Immature natural killer cell (primary cell): ENCODE results near the gene SCUBE3. TPM values are rescaled to one million over a fixed set of nuclear protein-coding genes. Genes with fewer than 3 reads are reported as not detected.
A peak's percentile ranks its signal among the peaks of the same experiment; 100 is the strongest.

ENCODE experiments used
- DNase-seq, 3 donors: peaks; one replicate each; pipeline ENCODE4 v3.0.0; 2022; ENCODE audit warnings: mixed read lengths in 1 of 3
- H3K27ac Mint-ChIP-seq, 6 donors: one replicate each; pipeline ENCODE4 v1.8.0; 2020; ENCODE audit warnings: mixed read lengths in 6 of 6, mild to moderate bottlenecking in 5 of 6, inconsistent platforms in 4 of 6, moderate library complexity in 3 of 6
- H3K27me3 Mint-ChIP-seq, 3 donors: one replicate each; pipeline ENCODE4 v1.8.0; 2020 to 2021; ENCODE audit warnings: low read depth in 3 of 3, mild to moderate bottlenecking in 3 of 3, mixed read lengths in 3 of 3, moderate library complexity in 3 of 3, inconsistent platforms in 1 of 3
- H3K36me3 Mint-ChIP-seq, 3 donors: one replicate each; pipeline ENCODE4 v1.8.0; 2020; ENCODE audit warnings: mixed read lengths in 3 of 3, inconsistent platforms in 2 of 3, mild to moderate bottlenecking in 2 of 3
- H3K4me1 Mint-ChIP-seq, 2 donors: one replicate each; pipeline ENCODE4 v1.8.0; 2020; ENCODE audit warnings: inconsistent platforms in 2 of 2, mild to moderate bottlenecking in 2 of 2, mixed read lengths in 2 of 2, moderate library complexity in 1 of 2
- H3K4me3 Mint-ChIP-seq, 5 donors: one replicate each; pipeline ENCODE4 v1.8.0; 2020; ENCODE audit warnings: mild to moderate bottlenecking in 5 of 5, mixed read lengths in 5 of 5, inconsistent platforms in 3 of 5, moderate library complexity in 3 of 5
- H3K9me3 Mint-ChIP-seq, 6 donors: one replicate each; pipeline ENCODE4 v1.8.0; 2020; ENCODE audit warnings: mild to moderate bottlenecking in 6 of 6, mixed read lengths in 6 of 6, inconsistent platforms in 4 of 6, moderate library complexity in 3 of 6
- polyA plus RNA-seq, 3 donors: library from polyadenylated mRNA; unstranded; fragments of 300-500 nt; fragmentation: Illumina TruSeq; gene quantifications; one replicate each; pipeline ENCODE4 v1.2.3, GENCODE V29; 2021

SCUBE3 gene
- polyA plus RNA-seq, 3 donors from 2014 or later: 0.02 to 0.29 TPM; not detected in 1

- Mint-ChIP-seq H3K27me3 (no peaks in the 10 kb centered on the region), H3K9me3 (no peaks in the 10 kb centered on the region), H3K4me3 (no peak overlapping the region), H3K27ac (no peak overlapping the region), H3K4me1 (no peaks in the 10 kb centered on the region), H3K36me3 (peaks cover 31 to 65% (median 32%) of the 10 kb centered on the region in 3 donors)
- no peak for DNase-seq
Observed at GRCh38 chr6:35287671-35288396, 74.1 kb downstream of the SCUBE3 start.

- Mint-ChIP-seq H3K4me3 (no peak overlapping the region), H3K4me1 (no peaks in the 10 kb centered on the region), H3K36me3 (peaks cover 27 to 60% (median 28%) of the 10 kb centered on the region in 3 donors), H3K9me3 (no peaks in the 10 kb centered on the region), H3K27ac (peak overlapping the region in 1 of 6 donors; percentile 61), H3K27me3 (no peaks in the 10 kb centered on the region)
- DNase-seq: no peak
Observed at GRCh38 chr6:35288834-35289233, 75.1 kb downstream of the SCUBE3 start.

GRCh38 chr6:35291491-35291890 lies 77.7 kb downstream of the SCUBE3 start:
- Mint-ChIP-seq H3K27me3 (peaks cover 0 to 2% (median 0%) of the 10 kb centered on the region in 3 donors), H3K36me3 (peaks cover 28 to 51% (median 30%) of the 10 kb centered on the region in 3 donors)

GRCh38 chr6:35292494-35292893 lies 78.7 kb downstream of the SCUBE3 start:
- H3K4me3 Mint-ChIP-seq: no peak overlapping the region
- DNase-seq: no peak
- peaks cover 4 to 6% of the 10 kb centered on the region in 2 donors for H3K4me1 Mint-ChIP-seq
- peaks cover 19 to 41% (median 20%) of the 10 kb centered on the region in 3 donors for H3K36me3 Mint-ChIP-seq
- H3K27ac Mint-ChIP-seq: no peak overlapping the region
- no peaks in the 10 kb centered on the region for H3K9me3 Mint-ChIP-seq
- H3K27me3 Mint-ChIP-seq: peaks cover 0 to 2% (median 0%) of the 10 kb centered on the region in 3 donors

More at GRCh38 chr6:35291491-35291890, 77.7 kb downstream of the SCUBE3 start:
- no peak for DNase-seq
- Mint-ChIP-seq H3K9me3 (no peaks in the 10 kb centered on the region), H3K4me1 (peaks cover 0 to 2% of the 10 kb centered on the region in 2 donors), H3K4me3 (no peak overlapping the region), H3K27ac (no peak overlapping the region)

GRCh38 chr6:35293681-35294080 lies 79.9 kb downstream of the SCUBE3 start:
- Mint-ChIP-seq H3K27ac (no peak overlapping the region), H3K4me3 (no peak overlapping the region), H3K36me3 (peaks cover 19 to 37% (median 20%) of the 10 kb centered on the region in 3 donors), H3K4me1 (peaks cover 8 to 9% of the 10 kb centered on the region in 2 donors), H3K9me3 (no peaks in the 10 kb centered on the region), H3K27me3 (peaks cover 0 to 2% (median 0%) of the 10 kb centered on the region in 3 donors)
- DNase-seq: no peak

GRCh38 chr6:35294308-35294945 lies 80.7 kb downstream of the SCUBE3 start:
- H3K9me3 Mint-ChIP-seq: no peaks in the 10 kb centered on the region
- peaks cover 0 to 2% (median 0%) of the 10 kb centered on the region in 3 donors for H3K27me3 Mint-ChIP-seq
- H3K36me3 Mint-ChIP-seq: peaks cover 19 to 33% (median 25%) of the 10 kb centered on the region in 3 donors
- peak in 2 of 3 donors; percentile 25 to 43 for DNase-seq
- no peak overlapping the region for H3K4me3 Mint-ChIP-seq
- peaks cover 15 to 17% of the 10 kb centered on the region in 2 donors for H3K4me1 Mint-ChIP-seq
- H3K27ac Mint-ChIP-seq: peak overlapping the region in 4 of 6 donors; percentile 31 to 79 (median 69)

GRCh38 chr6:35295036-35295435 lies 81.3 kb downstream of the SCUBE3 start:
- Mint-ChIP-seq H3K4me1 (peaks cover 21 to 23% of the 10 kb centered on the region in 2 donors), H3K27ac (peak overlapping the region in 1 of 6 donors; percentile 16), H3K9me3 (no peaks in the 10 kb centered on the region), H3K4me3 (no peak overlapping the region), H3K27me3 (peaks cover 0 to 2% (median 0%) of the 10 kb centered on the region in 3 donors), H3K36me3 (peaks cover 17 to 33% (median 27%) of the 10 kb centered on the region in 3 donors)
- DNase-seq: no peak

GRCh38 chr6:35295521-35296315 lies 82.0 kb downstream of the SCUBE3 start:
- H3K27ac Mint-ChIP-seq: peak overlapping the region in 3 of 6 donors; percentile 16 to 100 (median 53)
- peaks cover 13 to 28% (median 24%) of the 10 kb centered on the region in 3 donors for H3K36me3 Mint-ChIP-seq
- H3K4me3 Mint-ChIP-seq: no peak overlapping the region
- peaks cover 28 to 29% of the 10 kb centered on the region in 2 donors for H3K4me1 Mint-ChIP-seq
- no peak for DNase-seq
- peaks cover 0 to 2% (median 1%) of the 10 kb centered on the region in 3 donors for H3K27me3 Mint-ChIP-seq
- no peaks in the 10 kb centered on the region for H3K9me3 Mint-ChIP-seq

- Mint-ChIP-seq H3K9me3 (no peaks in the 10 kb centered on the region), H3K27ac (peak overlapping the region; percentile 75 to 100 (median 98)), H3K36me3 (peaks cover 6 to 21% (median 16%) of the 10 kb centered on the region in 3 donors), H3K4me3 (peak overlapping the region; percentile 80 to 93 (median 83)), H3K27me3 (peaks cover 0 to 3% (median 2%) of the 10 kb centered on the region in 3 donors), H3K4me1 (peaks cover 39 to 41% of the 10 kb centered on the region in 2 donors)
- no peak for DNase-seq
Observed at GRCh38 chr6:35296931-35297600, 83.3 kb downstream of the SCUBE3 start.

- Mint-ChIP-seq H3K9me3 (no peaks in the 10 kb centered on the region), H3K4me3 (peak within 1 kb of the TSS; percentile 80 to 93 (median 83)), H3K4me1 (peaks cover 46 to 49% of the 10 kb centered on the region in 2 donors), H3K27me3 (peaks cover 2 to 9% (median 4%) of the 10 kb centered on the region in 3 donors), H3K27ac (peak within 1 kb of the TSS; percentile 98 to 100 (median 99)), H3K36me3 (peaks cover 5 to 19% (median 15%) of the 10 kb centered on the region in 3 donors)
- DNase-seq: peak; percentile 85 to 88 (median 87)
Observed at GRCh38 chr6:35297601-35298481, 84.1 kb downstream of the SCUBE3 start, which contains the start of gene DEF6. Gene DEF6 (plus strand): TSS chr6:35297818. CDS start chr6:35297857, 39 bp downstream.

GRCh38 chr6:35298625-35299140 lies 84.9 kb downstream of the SCUBE3 start:
- H3K4me3 Mint-ChIP-seq: peak overlapping the region; percentile 80 to 93 (median 83)
- peak overlapping the region; percentile 98 to 100 (median 99) for H3K27ac Mint-ChIP-seq
- H3K36me3 Mint-ChIP-seq: peaks cover 8 to 20% (median 19%) of the 10 kb centered on the region in 3 donors
- H3K27me3 Mint-ChIP-seq: peaks cover 4 to 12% (median 6%) of the 10 kb centered on the region in 3 donors
- no peak for DNase-seq
- H3K4me1 Mint-ChIP-seq: peaks cover 55 to 58% of the 10 kb centered on the region in 2 donors
- no peaks in the 10 kb centered on the region for H3K9me3 Mint-ChIP-seq

- H3K9me3 Mint-ChIP-seq: no peaks in the 10 kb centered on the region
- H3K27me3 Mint-ChIP-seq: peaks cover 4 to 12% (median 6%) of the 10 kb centered on the region in 3 donors
- peak overlapping the region; percentile 98 to 100 (median 99) for H3K27ac Mint-ChIP-seq
- peaks cover 65% of the 10 kb centered on the region in 2 donors for H3K4me1 Mint-ChIP-seq
- H3K36me3 Mint-ChIP-seq: peaks cover 8 to 20% (median 19%) of the 10 kb centered on the region in 3 donors
- H3K4me3 Mint-ChIP-seq: peak overlapping the region; percentile 80 to 93 (median 83)
- DNase-seq: peak in 1 of 3 donors; percentile 21
Observed at GRCh38 chr6:35299674-35300073, 85.9 kb downstream of the SCUBE3 start.
